K562 (cell line): ENCODE data around the gene TP73. TPM values are rescaled to one million over a fixed set of nuclear protein-coding genes. Genes with fewer than 3 reads are reported as not detected.

Experiments
- ATAC-seq: fragments of 200-7000 bp; cut with Tn5 transposase; 3 replicates; pipeline ENCODE4 v1.9.1; 2020; ENCODE audit warnings: moderate library complexity
- BruUV-seq: library from RNA; stranded (reverse); fragments of 400-500 nt; replicated peaks from 2 replicates; lab custom pipeline; 2021; lab: Mats Ljungman, UMichigan
- CTCF ChIA-PET: fragments of 300-600 bp; formaldehyde crosslinking; extraction: SDS; loops from one replicate; lab custom pipeline; 2021; ENCODE audit warnings: low intra/inter-chr PET ratio; lab: Yijun Ruan, JAX
- POLR2A ChIA-PET: fragments of 300-600, 350-650 bp; sonication (Branson Sonifier 250); formaldehyde crosslinking; extraction: SDS; loops from one replicate; lab custom pipeline; 2021; ENCODE audit warnings: antibody characterized with exemption, inconsistent platforms; lab: Yijun Ruan, JAX
- DNase-seq, 4 experiments: peaks; one replicate each; pipeline versions ENCODE4 v3.0.0 to v3.0.0-alpha.2; 2011 to 2018; ENCODE audit warnings: low spot score in 3 of 4, mixed read lengths in 3 of 4; ENCODE audit errors: extremely low read depth in 1 of 4
- FAIRE-seq: peaks from 2 replicates; lab custom pipeline; 2011; peaks lifted over from hg19 to GRCh38; lab: Jason Lieb, UNC
- H2AFZ ChIP-seq: 2 replicates; pipeline ENCODE4 v1.6.0; 2011; ENCODE audit warnings: low read depth, low read length, control low read depth, inconsistent platforms
- H3K27ac ChIP-seq: fragments of 200-600 bp; 3 replicates; pipeline ENCODE4 v1.8.0; 2011; ENCODE audit warnings: low read depth, mild to moderate bottlenecking, control low read depth, inconsistent platforms, low read length, moderate library complexity, mixed read lengths; ENCODE audit errors: extremely low read depth
- H3K27me3 ChIP-seq, 2 experiments: fragments of 300-600 bp in 1 of 2; 2 replicates in 1 of 2; 3 replicates in 1 of 2; pipeline versions ENCODE4 v1.6.0 to v1.8.0; 2011; ENCODE audit warnings: inconsistent platforms in 2 of 2, low read length in 2 of 2, mild to moderate bottlenecking in 1 of 2, mixed read lengths in 1 of 2, moderate library complexity in 1 of 2; ENCODE audit not compliant: control insufficient read depth in 2 of 2, insufficient read depth in 2 of 2
- H3K36me3 ChIP-seq: fragments of 300-600 bp; 3 replicates; pipeline ENCODE4 v1.8.0; 2011; ENCODE audit warnings: mild to moderate bottlenecking, low read length, inconsistent platforms; ENCODE audit not compliant: control insufficient read depth, insufficient read depth
- H3K4me1 ChIP-seq, 2 experiments: fragments of 200-600 bp in 1 of 2; replicated peaks in 1 of 2; 2 replicates in 1 of 2; 3 replicates in 1 of 2; pipeline versions ENCODE4 v1.5.1 to v1.8.0; 2011; ENCODE audit warnings: inconsistent platforms in 2 of 2, low read length in 2 of 2, mild to moderate bottlenecking in 1 of 2, mixed read lengths in 1 of 2, moderate library complexity in 1 of 2; ENCODE audit not compliant: control insufficient read depth in 2 of 2, insufficient read depth in 2 of 2
- H3K4me2 ChIP-seq: 2 replicates; pipeline ENCODE4 v1.6.1; 2011; ENCODE audit warnings: low read length, control low read depth, inconsistent platforms, mixed read lengths; ENCODE audit not compliant: insufficient read depth
- H3K4me3 ChIP-seq: fragments of 200-600 bp; sonication (generic), shearing (Covaris generic); 2 replicates; pipeline ENCODE4 v1.5.1; 2016; ENCODE audit warnings: control low read depth, inconsistent platforms
- H3K79me2 ChIP-seq: fragments of 200-600 bp; 3 replicates; pipeline ENCODE4 v1.8.0; 2011; ENCODE audit warnings: low read length, inconsistent platforms; ENCODE audit not compliant: control insufficient read depth, insufficient read depth
- H3K9ac ChIP-seq, 2 experiments: 2 replicates each; pipeline versions ENCODE4 v1.6.0 to v1.6.1; 2011; ENCODE audit warnings: low read depth in 2 of 2, low read length in 2 of 2, control low read depth in 1 of 2, inconsistent platforms in 1 of 2, mild to moderate bottlenecking in 1 of 2, mixed read lengths in 1 of 2; ENCODE audit not compliant: insufficient read depth in 1 of 2
- H3K9me1 ChIP-seq: one replicate; pipeline ENCODE4 v1.6.0; 2011; ENCODE audit warnings: inconsistent platforms, mild to moderate bottlenecking, low read length, moderate library complexity; ENCODE audit not compliant: control insufficient read depth, insufficient read depth
- H3K9me3 ChIP-seq: replicated peaks from 2 replicates; pipeline ENCODE4 v1.5.1; 2011; ENCODE audit warnings: low read depth, low read length, inconsistent platforms; ENCODE audit not compliant: control insufficient read depth, insufficient read depth
- H4K20me1 ChIP-seq: replicated peaks from 2 replicates; pipeline ENCODE4 v1.6.1; 2011; ENCODE audit warnings: low read length, inconsistent platforms, mixed read lengths; ENCODE audit not compliant: control insufficient read depth, insufficient read depth
- KLF1 ChIP-seq: fragments of 450-650 bp; IDR thresholded peaks from 2 replicates; pipeline ENCODE4 v1.6.1; 2016; ENCODE audit warnings: missing genetic modification characterization, missing compliant biosample characterization
- PHF21A ChIP-seq: fragments of 450-650 bp; IDR thresholded peaks from 2 replicates; pipeline ENCODE4 v1.6.1; 2017; ENCODE audit warnings: low read depth, borderline replicate concordance
- POLR2AphosphoS2 ChIP-seq: IDR thresholded peaks from 2 replicates; pipeline ENCODE4 v1.6.1; 2012; ENCODE audit warnings: low read length, improper control_type of control experiment
- POLR2G ChIP-seq: fragments of 200-400 bp; formaldehyde crosslinking; IDR thresholded peaks from 2 replicates; pipeline ENCODE4 v1.6.1; 2017; ENCODE audit warnings: low read depth, mild to moderate bottlenecking, antibody characterized with exemption, low read length, moderate library complexity
- PYGO2 ChIP-seq: fragments of 450-650 bp; IDR thresholded peaks from 2 replicates; pipeline ENCODE4 v1.6.1; 2016; ENCODE audit warnings: mild to moderate bottlenecking, missing genetic modification characterization, moderate library complexity, missing compliant biosample characterization
- RBFOX2 ChIP-seq: fragments of 200-400 bp; formaldehyde crosslinking; IDR thresholded peaks from 2 replicates; pipeline ENCODE4 v1.6.1; 2017; ENCODE audit warnings: low read depth, mild to moderate bottlenecking, low read length, moderate library complexity
- RBM22 ChIP-seq: fragments of 200-400 bp; formaldehyde crosslinking; IDR thresholded peaks from 2 replicates; pipeline ENCODE4 v1.6.1; 2018; ENCODE audit warnings: low read length, low read depth; ENCODE audit not compliant: poor library complexity, severe bottlenecking
- USF1 ChIP-seq: sonication (generic); formaldehyde crosslinking; IDR thresholded peaks from 2 replicates; pipeline ENCODE4 v1.9.0; 2022; ENCODE audit warnings: mild to moderate bottlenecking, missing genetic modification reagents
- ZKSCAN3 ChIP-seq: fragments of 250-450 bp; sonication (Bioruptor Pico); IDR thresholded peaks from 2 replicates; pipeline ENCODE4 v1.4.0; 2020
- WGBS: fragments of 100-300 bp; shearing (Covaris generic); methylation state at CpG from one replicate; pipeline ENCODE4 v1.1.6; 2016; ENCODE audit warnings: low coverage, mixed read lengths; ENCODE audit not compliant: insufficient coverage; ENCODE audit errors: missing lambda C conversion rate; 5-methylcytosine and 5-hydroxymethylcytosine counted together
- in situ Hi-C: fragments of 300-500 bp; cut with MboI; formaldehyde crosslinking; loops from 4 replicates; pipeline ENCODE4 v1.15.0; 2018; ENCODE audit warnings: inconsistent platforms, mixed read lengths
- intact Hi-C: fragments of 100-400 bp; cut with micrococcal nuclease; formaldehyde crosslinking; loops from 2 replicates; pipeline ENCODE4 v1.14.2; 2022
- polyA plus RNA-seq, 8 experiments: library from polyadenylated mRNA; depleted of rRNA in 4 of 8; stranded (reverse) in 5 of 8; unstranded in 3 of 8; fragments of >200 nt; fragmentation: Nextera tagmentation in 2 of 8; fragmentation: Illumina TruSeq in 1 of 8; extraction: Ambion mirVana in 2 of 8; extraction: Trizol in 1 of 8; gene quantifications; 2 replicates each; pipeline versions ENCODE4 v1.2.1 to v1.2.3, GENCODE V29; 2011 to 2014; ENCODE audit warnings: inconsistent platforms in 1 of 8, missing spikeins in 1 of 8
- total RNA-seq, 7 experiments: library from RNA; depleted of rRNA in 6 of 7; stranded (reverse); fragments of >200 nt in 6 of 7; fragmentation: Illumina TruSeq in 2 of 7; extraction: Trizol in 2 of 7; gene quantifications; 2 replicates each; pipeline versions ENCODE4 v1.2.1 to v1.2.3, GENCODE V29; 2011 to 2021; ENCODE audit warnings: low replicate concordance in 1 of 7

The TP73 gene
- total and polyA plus RNA-seq, 9 of the 15 experiments (the other 6 are each of a cell fraction or from before 2014, with no cell fraction given) = 0.07 to 1.6 (median 0.40) TPM; not detected in 2

DNA sequence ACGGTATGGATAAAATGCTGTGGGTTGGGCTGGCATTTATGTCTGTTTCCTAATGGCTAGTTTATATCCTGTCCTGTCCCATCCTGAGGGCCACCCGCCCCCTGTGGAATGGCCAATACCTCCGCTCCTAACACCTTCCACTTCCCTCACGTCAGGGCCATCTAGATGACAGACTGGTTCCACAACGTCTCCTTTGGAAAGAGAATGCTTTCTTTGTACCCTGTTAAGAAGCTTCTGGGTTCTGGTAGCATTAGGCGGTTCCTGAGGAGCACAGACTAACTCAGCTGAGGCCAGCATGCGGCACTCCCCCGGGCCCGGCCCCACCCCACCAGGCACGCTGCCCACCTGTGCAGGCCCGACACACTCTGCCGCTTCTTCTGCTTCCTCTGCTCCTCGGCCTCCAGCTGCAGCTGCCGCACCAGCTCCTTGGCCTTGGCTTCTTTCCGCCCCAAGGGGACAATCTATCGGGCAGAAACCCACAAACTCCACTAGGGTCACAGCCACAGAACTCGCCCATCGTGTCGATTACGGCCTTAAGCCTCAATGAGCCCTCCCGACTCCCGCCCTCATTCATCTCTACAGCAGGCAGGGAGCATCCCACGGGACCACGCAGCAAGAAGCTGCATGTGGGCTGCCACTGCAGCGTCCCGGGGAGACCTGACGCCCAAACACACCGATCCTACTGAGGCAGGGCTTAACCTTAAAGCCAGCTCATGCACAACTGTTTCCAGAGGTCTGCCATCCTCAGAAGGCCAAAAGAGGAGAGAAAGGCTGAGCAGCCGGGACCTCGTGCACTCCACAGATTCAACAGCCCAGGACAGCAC is 131.5 kb downstream of the TP73 start:
- Histone ChIP-seq H3K9me3 (no peaks in the 10 kb centered on the region), H3K36me3 (peaks cover 100% of the 10 kb centered on the region), H3K9me1 (no peaks in the 10 kb centered on the region), H3K4me1 (peaks cover 0 to 27% of the 10 kb centered on the region in 2 experiments; a peak in 2 of 5 replicates), H4K20me1 (no peaks in the 10 kb centered on the region), H3K4me3 (no peak overlapping the region), H2AFZ (no peak overlapping the region), H3K27me3 (no peaks in the 10 kb centered on the region), H3K27ac (no peak overlapping the region), H3K9ac (peak overlapping the region in 1 of 2 experiments; percentile 18; a peak in 2 of 4 replicates), H3K79me2 (peaks cover 16% of the 10 kb centered on the region), H3K4me2 (no peak overlapping the region)
- in situ Hi-C loops (no loop called here), intact Hi-C loops (no loop called here)
- CTCF ChIA-PET = no interaction called here
- TF ChIP-seq POLR2G (peak; percentile 71), KLF1 (tag) (no peak), RBFOX2 (peak; percentile 45; the same call in 1 of the 2 replicates), USF1 (CRISPR knock-in tag) (0 out of 2 replicates have a peak, but pooled peaks have one; percentile 26), ZKSCAN3 (CRISPR knock-in tag) (no peak), PHF21A (no peak), POLR2AphosphoS2 (0 out of 2 replicates have a peak, but pooled peaks have one; percentile 37), RBM22 (peak; percentile 58), PYGO2 (tag) (no peak)
- POLR2A ChIA-PET = interaction anchor here (2.6 to 5.0 kb wide), 2 partner anchors 8 to 11 kb away, joined by 12 to 41 read pairs; partner anchors contain the start of gene LRRC47
- DNase-seq (no peak), ATAC-seq (no peak), FAIRE-seq (no peak)
- no TSS peak for BruUV-seq
- WGBS = 97% methylated on average over 29 of the region's 30 CpGs
